SK-N-MC (cell line): ENCODE results near the gene TMEM250.

Experiments
- DNase-seq: peaks from one replicate; pipeline ENCODE4 v3.0.0-alpha.2; 2011; ENCODE audit warnings: low read depth, low spot score
- H3K27ac ChIP-seq: fragments of 200-600 bp; sonication (generic); 2 replicates; pipeline ENCODE4 v1.5.1; 2016; ENCODE audit warnings: mixed run types
- H3K36me3 ChIP-seq: fragments of 200-600 bp; sonication (generic); 2 replicates; pipeline ENCODE4 v1.6.1; 2017; ENCODE audit warnings: antibody characterized with exemption, low read length, mixed read lengths; ENCODE audit not compliant: insufficient read depth
- H3K4me3 ChIP-seq: fragments of 200-600 bp; sonication (generic); 2 replicates; pipeline ENCODE4 v1.5.1; 2016
- H3K9ac ChIP-seq: fragments of 200-600 bp; sonication (generic); 2 replicates; pipeline ENCODE4 v1.8.0; 2017; ENCODE audit warnings: mixed run types, mixed read lengths; ENCODE audit not compliant: insufficient read length
- H3K9me3 ChIP-seq: fragments of 200-600 bp; sonication (generic); 2 replicates; pipeline ENCODE4 v1.6.1; 2017; ENCODE audit warnings: low read depth, mild to moderate bottlenecking, antibody characterized with exemption, low read length, moderate library complexity, mixed read lengths
- EZH2 ChIP-seq: fragments of 200-600 bp; sonication (generic); IDR thresholded peaks from one replicate; pipeline ENCODE4 v1.6.1; 2017; ENCODE audit warnings: antibody characterized with exemption
- FOXP2 ChIP-seq: optimal IDR thresholded peaks from 2 replicates; pipeline ENCODE3; 2011; ENCODE audit warnings: mild to moderate bottlenecking, moderate library complexity; ENCODE audit not compliant: insufficient read depth; ENCODE audit errors: extremely low read length, control extremely low read depth
- POLR2AphosphoS5 ChIP-seq: IDR thresholded peaks from 2 replicates; pipeline ENCODE4 v1.6.1; 2012; ENCODE audit warnings: mild to moderate bottlenecking, low read depth, low read length, borderline replicate concordance

TMEM250 gene

GRCh38 chr9:136090768-136091581 is 27.7 kb downstream of the TMEM250 start:
- no peak for DNase-seq
- no peak for TF ChIP-seq FOXP2
- TF ChIP-seq POLR2AphosphoS5: no peak
- TF ChIP-seq EZH2: no peak
- Histone ChIP-seq H3K9me3 (no peaks in the 10 kb centered on the region), H3K4me3 (peak overlapping the region; percentile 25), H3K9ac (peak overlapping the region; percentile 41), H3K36me3 (peaks cover 7% of the 10 kb centered on the region; the same call in 1 of the 2 replicates), H3K27ac (peak overlapping the region; percentile 95)

DNA sequence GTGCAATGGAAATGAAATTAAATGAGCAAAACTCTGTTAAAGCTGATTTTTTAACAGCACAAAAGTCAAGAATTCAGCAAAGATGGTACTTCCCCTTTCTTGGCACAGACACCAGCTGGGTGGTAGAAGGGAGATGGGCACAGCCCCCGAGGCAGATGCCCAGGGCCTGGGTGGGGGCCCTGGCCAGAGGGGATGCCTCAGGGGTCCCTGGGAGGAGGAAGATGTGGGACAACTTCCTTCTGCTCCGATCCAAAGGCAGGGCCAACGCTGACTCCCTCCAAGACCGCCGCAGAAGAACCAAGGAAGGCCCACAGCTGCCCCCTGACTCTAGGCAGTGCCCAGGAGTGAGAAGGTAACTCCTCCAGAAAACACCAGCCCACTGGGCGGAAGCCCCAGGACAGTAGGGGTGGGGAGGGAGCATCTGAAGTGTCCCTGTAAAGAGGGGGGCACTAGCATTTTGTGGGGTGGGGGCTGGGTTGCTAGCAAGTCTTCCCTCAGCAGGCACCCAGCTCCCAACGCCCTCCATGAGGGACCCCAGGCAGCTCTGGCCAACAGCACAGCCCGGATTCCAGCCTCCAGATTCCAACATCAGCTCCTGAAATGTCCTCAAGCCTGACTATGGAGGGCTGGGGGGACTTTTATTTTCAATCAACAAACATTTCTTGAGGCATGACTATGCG is 28.5 kb downstream of the TMEM250 start:
- H3K27ac ChIP-seq: peak overlapping the region; percentile 95
- peak overlapping the region; percentile 63 for H3K9ac ChIP-seq
- H3K36me3 ChIP-seq: peaks cover 7% of the 10 kb centered on the region; the same call in 1 of the 2 replicates
- no peaks in the 10 kb centered on the region for H3K9me3 ChIP-seq
- H3K4me3 ChIP-seq: peak overlapping the region; percentile 75
- DNase-seq: no peak
- no peak for TF ChIP-seq POLR2AphosphoS5
- TF ChIP-seq FOXP2: no peak
- TF ChIP-seq EZH2: no peak

GRCh38 chr9:136089697-136090045 is 29.0 kb downstream of the TMEM250 start:
- Histone ChIP-seq H3K9ac (peak overlapping the region; percentile 63), H3K9me3 (no peaks in the 10 kb centered on the region), H3K36me3 (peaks cover 7% of the 10 kb centered on the region; the same call in 1 of the 2 replicates), H3K27ac (peak overlapping the region; percentile 95), H3K4me3 (peak overlapping the region; percentile 75)
- DNase-seq: no peak
- no peak for TF ChIP-seq POLR2AphosphoS5
- TF ChIP-seq EZH2: no peak
- no peak for TF ChIP-seq FOXP2

GRCh38 chr9:136088939-136089696 is 29.6 kb downstream of the TMEM250 start:
- peaks cover 7% of the 10 kb centered on the region; the same call in 1 of the 2 replicates for H3K36me3 ChIP-seq
- TF ChIP-seq FOXP2 (no peak), EZH2 (no peak), POLR2AphosphoS5 (no peak; the same call in 1 of the 2 replicates)
- H3K27ac ChIP-seq: peak overlapping the region; percentile 95
- peak overlapping the region; percentile 63 for H3K9ac ChIP-seq
- DNase-seq: peak; percentile 71
- H3K4me3 ChIP-seq: peak overlapping the region; percentile 75
- H3K9me3 ChIP-seq: no peaks in the 10 kb centered on the region

DNA sequence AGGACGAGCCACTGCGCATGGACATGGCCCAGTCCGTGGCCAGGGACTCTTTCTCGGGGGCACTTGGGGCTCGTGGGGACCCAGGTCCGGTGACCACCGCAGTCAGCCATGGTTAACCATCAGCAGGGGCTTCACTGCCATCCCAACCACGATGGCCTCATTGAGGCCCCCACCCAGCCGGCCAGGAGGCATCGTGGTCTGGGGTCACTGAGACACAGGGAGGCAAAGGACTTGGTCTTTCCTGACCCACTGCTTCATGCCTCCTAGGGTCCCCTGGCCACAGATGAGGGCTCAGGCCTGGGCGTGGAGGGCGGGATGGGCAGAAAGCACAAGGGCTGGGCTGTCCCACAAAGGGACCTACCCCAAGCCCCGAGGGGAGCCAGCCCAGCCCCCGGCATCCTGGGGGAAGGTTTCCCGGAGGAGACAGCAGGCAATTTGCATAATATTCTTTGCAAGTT is 30.2 kb downstream of the TMEM250 start:
- H3K27ac ChIP-seq: peak overlapping the region; percentile 95
- no peaks in the 10 kb centered on the region for H3K9me3 ChIP-seq
- peak overlapping the region; percentile 75 for H3K4me3 ChIP-seq
- DNase-seq: no peak
- H3K9ac ChIP-seq: no peak overlapping the region
- peaks cover 7% of the 10 kb centered on the region; the same call in 1 of the 2 replicates for H3K36me3 ChIP-seq
- TF ChIP-seq EZH2: no peak
- TF ChIP-seq FOXP2: no peak
- no peak for TF ChIP-seq POLR2AphosphoS5

DNA sequence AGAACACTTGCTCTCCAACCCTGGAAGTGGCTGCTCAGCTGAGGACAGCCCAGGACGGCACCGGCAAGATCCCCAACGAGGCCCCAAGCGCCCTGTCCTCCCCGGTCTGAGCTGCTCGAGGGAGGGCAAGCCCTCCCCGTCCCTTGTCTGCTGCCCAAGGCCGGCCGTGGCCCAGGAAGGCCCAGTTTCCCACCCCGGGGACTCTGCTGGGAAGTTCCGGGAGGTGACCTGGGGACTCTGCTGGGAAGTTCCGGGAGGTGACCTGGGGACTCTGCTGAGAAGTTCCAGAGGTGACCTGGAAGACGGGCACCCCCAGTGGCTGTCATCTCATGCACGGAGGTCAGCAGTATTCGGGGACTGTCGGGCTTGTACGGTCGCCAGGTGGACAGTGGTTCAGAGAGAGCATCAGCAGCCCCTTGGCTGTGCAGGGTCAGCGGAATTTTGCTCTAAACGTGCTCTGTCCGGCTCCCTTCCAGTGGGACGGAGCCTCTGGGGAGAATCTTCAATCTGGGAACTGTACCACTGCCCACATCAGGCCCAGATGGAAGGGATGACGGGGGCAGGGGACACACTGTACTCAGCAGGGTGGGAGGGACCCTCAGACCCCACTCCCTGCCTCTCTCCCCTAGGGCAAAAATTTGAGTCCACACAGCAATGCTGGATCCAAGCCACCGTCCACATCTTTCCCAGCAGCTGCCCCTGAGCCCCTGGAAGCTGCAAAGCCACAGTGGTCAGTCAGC is 30.8 kb downstream of the TMEM250 start:
- DNase-seq: no peak
- H3K9ac ChIP-seq: no peak overlapping the region
- peaks cover 6% of the 10 kb centered on the region; the same call in 1 of the 2 replicates for H3K36me3 ChIP-seq
- TF ChIP-seq POLR2AphosphoS5 (no peak), EZH2 (no peak)
- no peaks in the 10 kb centered on the region for H3K9me3 ChIP-seq
- H3K4me3 ChIP-seq: no peak overlapping the region
- peak overlapping the region; percentile 95 for H3K27ac ChIP-seq

DNA sequence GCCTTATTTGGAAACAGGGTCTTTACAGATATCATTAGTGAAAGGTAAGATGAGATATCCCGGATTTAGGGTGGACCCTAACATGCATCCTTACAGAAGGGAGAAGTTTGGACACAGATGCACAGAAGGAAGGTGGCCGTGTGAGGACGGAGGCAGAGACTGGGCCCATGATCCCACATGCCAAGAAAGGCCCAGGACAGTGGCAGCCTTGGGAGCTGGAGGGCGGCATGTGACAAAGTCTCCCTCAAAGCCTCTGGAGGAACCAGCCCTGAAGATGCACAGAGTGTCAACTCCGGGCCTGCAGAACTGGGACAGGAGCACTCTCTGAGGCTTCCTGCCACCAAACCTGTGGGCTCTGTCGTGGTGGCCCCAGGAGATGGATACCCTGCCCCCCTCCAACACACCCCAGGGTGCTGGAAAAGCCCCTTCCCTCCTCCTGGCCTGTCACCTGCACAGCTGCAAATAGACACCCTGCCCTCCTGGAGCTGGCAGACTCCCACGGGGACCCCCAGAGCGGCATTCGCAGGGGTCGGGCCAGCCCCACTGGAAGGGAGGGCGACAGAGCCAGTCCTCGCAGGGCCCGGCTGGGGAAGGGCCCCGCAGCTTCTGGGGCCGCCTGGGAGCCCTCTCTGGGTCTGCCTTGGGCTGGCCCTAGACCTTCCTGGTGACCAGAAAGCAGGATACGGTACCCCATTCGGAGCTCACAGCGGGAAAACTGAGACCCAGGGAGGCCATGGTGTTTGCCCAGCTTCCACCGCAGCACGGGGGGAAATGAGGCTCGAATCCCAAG is 31.5 kb downstream of the TMEM250 start:
- no peak overlapping the region for H3K9ac ChIP-seq
- H3K9me3 ChIP-seq: no peaks in the 10 kb centered on the region
- H3K27ac ChIP-seq: peak overlapping the region; percentile 42; the same call in 1 of the 2 replicates
- no peak for TF ChIP-seq FOXP2
- no peak for TF ChIP-seq EZH2
- TF ChIP-seq POLR2AphosphoS5: no peak
- H3K4me3 ChIP-seq: no peak overlapping the region
- no peak for DNase-seq
- no peaks in the 10 kb centered on the region; the same call in 1 of the 2 replicates for H3K36me3 ChIP-seq

GRCh38 chr9:136086213-136086881 is 32.3 kb downstream of the TMEM250 start:
- TF ChIP-seq POLR2AphosphoS5 (no peak), FOXP2 (no peak), EZH2 (no peak)
- no peaks in the 10 kb centered on the region for H3K9me3 ChIP-seq
- H3K36me3 ChIP-seq: no peaks in the 10 kb centered on the region
- no peak overlapping the region for H3K9ac ChIP-seq
- no peak for DNase-seq
- H3K4me3 ChIP-seq: no peak overlapping the region
- H3K27ac ChIP-seq: peak overlapping the region; percentile 67; the same call in 1 of the 2 replicates
